HG03457 (cell line): ENCODE measurements around the gene WDR86.

ENCODE experiments used
- ATAC-seq: cut with Tn5 transposase; IDR thresholded peaks from one replicate; pipeline ENCODE4 v1.9.1; 2021; ENCODE audit warnings: moderate number of reproducible peaks; ENCODE audit not compliant: unreplicated experiment

Gene WDR86

GRCh38 chr7:151380199-151381097, 29.4 kb downstream of the WDR86 start:
- no peak for ATAC-seq

DNA sequence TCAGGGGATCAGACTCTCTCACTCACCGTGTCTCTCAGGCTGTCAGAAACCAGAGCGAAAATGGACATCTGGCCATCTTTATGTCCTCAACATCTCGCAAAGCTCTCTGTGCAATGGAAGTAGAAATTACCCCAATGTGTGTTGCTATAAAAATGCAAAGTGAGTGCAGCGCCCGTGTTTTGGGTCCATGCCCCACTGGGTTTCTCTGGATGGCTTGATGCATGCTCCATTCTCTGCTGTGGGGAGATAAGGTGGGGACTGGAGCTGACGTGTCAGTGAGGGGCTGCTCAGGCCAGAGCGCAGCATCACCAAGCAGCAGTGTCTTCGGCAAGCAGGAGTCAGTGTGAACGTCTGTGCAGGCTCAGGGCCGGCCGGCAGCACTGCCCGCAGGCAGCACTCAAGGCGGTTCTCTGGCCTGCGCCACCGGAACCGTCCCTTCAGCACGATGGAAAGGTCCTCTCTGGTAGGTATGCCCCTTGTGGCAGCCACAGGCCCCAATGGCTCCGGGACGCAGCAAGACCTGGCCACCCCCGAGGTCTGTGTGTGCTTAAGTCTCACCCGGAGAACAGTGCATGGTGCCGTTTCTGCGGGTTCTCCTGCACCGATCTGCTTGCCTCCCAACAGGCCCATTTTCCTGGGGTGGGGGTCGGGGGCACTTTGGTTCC, 30.2 kb downstream of the WDR86 start:
- ATAC-seq = no peak

GRCh38 chr7:151379193-151379520, 30.7 kb downstream of the WDR86 start:
- no peak for ATAC-seq

GRCh38 chr7:151378496-151379192, 31.2 kb downstream of the WDR86 start:
- ATAC-seq = no peak

DNA sequence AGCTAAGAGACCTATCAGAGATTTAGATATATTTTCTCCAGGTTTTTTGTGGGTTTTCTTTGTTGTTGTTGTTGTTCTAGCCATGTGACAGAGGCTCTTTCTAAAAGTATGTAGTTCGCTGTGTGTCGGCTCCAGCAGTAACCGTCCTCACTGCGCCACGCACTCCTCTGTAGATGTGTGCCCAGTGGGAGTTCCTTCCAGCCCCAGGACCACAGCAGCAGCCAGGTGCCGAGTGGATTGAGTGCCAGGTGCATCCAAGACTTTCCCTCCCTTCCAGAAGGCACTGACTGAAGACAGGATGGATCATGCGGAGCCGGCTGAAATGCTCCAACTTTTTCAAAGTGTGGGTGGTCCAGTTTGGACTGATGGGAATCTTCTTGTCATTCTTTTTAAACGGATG, 31.8 kb downstream of the WDR86 start:
- no peak for ATAC-seq

DNA sequence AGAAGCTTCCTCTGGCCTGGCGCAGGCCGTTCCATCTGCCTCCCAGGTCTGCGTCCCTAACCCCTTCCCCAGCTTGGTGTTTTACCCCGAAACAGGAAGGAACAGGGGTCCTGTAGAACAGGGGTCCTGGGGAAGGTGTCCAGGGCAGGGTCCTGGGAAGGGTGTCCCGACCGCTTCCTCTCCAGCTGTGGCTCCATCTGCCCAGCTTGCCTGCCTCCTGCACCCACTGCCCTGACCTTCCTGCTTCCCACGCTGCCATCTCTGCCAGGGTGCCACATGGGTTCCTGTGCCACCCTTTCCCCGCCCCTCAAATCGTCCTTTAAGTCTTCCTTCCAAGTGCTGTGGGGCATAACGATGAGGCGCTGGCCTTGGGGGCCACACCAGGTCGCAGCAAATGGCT, 32.4 kb downstream of the WDR86 start:
- ATAC-seq = no peak

GRCh38 chr7:151376218-151376902, 33.5 kb downstream of the WDR86 start:
- no peak for ATAC-seq

DNA sequence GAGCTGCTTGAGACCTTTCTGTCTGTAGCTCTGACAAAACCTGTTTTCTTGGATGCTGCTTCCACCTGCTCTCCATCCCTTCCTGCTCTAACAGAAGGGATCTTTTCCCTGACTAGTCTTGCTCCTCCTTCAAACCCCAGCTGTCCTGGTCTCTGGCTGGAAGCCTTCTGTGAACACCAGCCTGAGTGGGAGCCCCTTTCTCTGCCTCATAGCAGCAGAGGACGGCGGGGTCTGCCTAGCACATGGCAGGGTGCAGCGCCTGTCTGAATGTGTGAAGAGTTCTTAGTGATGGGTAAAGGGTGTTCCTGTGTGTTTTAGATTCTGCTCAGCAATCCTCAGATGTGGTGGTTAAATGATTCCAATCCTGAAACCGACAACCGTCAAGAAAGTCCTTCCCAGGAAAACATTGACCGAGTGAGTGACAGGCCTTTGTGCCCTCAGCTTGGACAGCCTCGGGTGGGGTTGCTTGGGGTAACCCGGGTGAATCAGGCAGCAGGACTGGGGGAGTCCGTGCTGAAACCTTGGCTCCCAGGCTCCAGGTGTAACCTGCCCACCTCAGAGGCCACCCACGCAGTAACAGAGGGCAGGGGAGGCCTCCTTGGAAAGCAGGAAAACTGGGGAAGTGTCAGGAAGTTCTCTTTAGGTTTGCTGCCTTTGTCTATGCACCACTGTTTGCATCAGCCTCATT, 34.2 kb downstream of the WDR86 start:
- no peak for ATAC-seq

DNA sequence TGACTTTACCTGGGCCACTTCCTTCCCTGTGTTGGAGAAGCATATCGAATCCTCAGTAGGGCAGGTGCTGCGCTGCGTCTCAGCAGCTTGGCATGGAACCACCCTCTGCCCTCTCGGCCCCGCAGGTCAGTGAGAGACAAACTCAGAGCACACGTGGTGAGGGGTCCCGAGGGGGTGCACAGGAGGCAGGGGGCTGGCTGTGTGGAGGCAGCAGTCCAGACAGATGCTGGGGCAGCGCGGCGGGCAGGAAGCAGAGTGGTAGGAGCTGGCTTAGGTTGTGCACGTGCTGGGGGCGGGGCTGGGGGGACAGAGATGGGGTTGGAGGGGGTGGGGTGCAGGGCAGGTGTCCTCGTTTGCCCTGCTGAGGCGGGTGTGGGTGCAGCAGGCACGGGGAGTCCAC, 35.1 kb downstream of the WDR86 start:
- ATAC-seq = no peak

GRCh38 chr7:151374139-151374538, 35.7 kb downstream of the WDR86 start:
- ATAC-seq = no peak

GRCh38 chr7:151373599-151373998, 36.2 kb downstream of the WDR86 start:
- no peak for ATAC-seq

DNA sequence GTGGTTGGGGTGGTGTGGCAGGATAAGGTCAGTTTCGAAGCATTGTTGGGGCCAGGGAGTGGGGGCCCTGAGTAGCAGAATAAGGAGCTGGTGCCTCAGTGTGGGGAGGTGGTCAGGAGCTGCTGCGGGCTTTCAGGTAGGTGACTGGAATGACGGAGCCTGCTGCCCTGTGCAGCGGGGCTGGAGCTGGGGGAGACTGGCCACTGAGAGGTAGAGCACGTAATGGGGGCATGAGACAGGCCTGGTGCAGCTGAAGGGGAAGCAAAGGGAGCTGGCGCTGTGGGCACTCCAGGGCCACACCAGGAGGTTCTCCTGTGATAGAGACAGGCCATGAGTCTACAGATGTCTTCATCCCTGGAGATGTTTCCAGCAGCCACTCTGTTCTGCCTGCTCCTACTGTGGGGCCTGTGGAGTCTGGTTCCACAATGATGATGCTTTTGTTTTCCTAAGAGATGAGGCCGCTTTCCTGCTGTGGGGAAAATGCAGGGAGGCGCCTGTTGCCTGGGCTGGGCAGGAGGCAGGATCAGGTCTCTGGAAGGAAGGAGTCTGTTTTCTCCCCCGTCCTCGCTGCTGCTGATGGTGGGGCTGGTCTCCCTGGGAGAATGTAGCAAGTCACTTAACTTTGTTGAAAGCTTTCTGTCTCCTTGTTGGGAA, 37.1 kb downstream of the WDR86 start:
- ATAC-seq = no peak

- ATAC-seq = no peak
Measured at GRCh38 chr7:151371266-151371665, 38.6 kb downstream of the WDR86 start.

DNA sequence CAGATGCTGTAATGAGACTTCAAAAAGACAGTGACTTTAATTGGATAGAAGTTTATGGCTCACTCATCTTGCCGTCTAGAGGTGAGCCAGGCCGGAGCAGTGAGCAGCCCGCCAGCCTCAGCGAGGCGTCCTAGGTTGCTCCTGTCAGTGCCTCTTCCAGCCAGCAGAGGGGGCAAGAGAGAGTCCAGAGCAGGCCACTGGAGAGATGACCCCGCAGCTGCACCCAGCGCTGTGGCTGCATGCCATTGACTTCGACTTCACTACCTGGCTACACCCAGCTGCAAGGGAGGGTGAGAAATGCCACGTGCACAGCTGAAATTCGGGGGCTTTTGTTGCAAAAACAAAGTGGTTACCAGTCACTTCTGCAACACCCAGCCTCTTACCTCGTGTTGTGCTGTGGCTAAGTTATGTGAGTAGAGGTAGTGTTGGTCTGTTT, 41.7 kb downstream of the WDR86 start:
- ATAC-seq = peak; percentile 91

DNA sequence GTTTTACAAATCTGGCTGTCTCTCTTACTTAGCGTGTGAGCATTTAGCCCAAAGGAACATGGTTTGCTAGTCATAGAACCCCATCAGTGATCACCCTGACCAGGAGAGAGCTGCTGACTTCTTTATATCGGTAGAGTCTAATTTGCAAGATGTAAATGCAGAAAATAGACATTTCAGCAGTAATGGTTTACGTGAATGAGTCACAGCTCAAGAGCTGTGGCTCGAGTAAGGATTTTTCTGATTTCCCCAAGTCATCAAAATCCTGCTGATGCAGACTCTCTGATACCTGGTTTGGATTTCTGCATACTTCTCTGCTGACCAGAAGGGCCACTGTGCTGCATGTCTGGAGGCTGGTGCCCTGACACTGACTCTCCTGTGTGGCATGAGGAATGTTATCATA, 42.6 kb downstream of the WDR86 start:
- ATAC-seq = no peak

- no peak for ATAC-seq
Measured at GRCh38 chr7:151366880-151367222, 43.0 kb downstream of the WDR86 start.

DNA sequence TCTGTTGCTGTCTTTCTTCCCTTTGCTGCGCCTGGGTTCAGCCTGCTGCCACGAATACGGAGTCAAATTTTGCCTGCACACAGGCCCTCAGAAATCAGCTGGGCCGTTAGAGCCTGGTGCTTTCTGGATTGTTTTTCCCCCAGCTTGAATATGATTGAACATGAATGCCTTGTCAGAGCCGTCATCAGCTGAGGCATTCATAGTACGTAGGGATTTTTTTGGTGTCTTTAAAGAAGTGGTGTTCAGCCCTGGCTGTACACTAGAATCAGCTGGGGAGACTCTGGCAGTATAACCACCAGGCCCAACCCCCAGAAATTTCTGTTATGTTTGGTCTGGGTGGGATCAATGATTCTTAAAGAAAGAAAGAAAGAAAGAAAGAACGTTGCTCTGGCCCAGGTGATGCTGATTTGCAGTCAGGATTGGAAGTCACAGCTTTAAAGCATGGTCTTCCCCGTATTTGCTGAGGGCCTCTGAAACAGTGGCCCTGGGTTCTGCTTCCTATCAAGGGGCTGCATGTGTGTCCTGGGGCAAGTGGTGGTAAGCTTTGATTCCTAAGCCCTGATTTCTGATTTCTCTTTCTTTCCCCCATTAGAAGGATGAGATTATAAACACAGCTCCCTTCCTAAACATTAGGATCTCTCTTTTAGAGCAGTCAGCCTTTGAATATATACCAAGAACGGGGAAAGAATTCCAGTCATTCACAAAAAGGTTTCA, 43.5 kb downstream of the WDR86 start:
- ATAC-seq = no peak

DNA sequence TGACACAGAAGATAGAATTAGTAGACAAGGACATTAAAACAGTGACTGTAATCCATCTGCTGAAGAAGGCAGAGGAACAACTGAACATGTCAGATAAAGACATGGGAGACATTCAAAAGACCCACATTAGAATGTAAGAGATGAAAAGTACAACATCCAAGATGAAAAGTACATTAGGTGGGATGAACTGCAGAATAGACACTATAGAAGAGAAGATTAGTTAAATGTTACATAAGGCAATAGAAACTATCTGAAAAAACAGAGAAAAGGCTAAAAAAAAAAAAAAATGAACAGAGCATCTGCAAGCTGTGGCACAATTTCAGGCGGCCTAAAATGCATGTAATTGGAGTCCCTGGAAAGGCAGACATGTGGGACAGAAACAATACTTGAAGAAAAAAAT, 46.7 kb downstream of the WDR86 start:
- ATAC-seq = no peak

- no peak for ATAC-seq
Measured at GRCh38 chr7:151361193-151361959, 48.5 kb downstream of the WDR86 start.
